Midbrain (tissue), 1 donor: Measurements from ENCODE around the gene ACVR1.

Experiments
- DNase-seq: peaks from one replicate; lab custom pipeline; 2025; lab: John Stamatoyannopoulos, UW

The ACVR1 gene

GRCh38 chr2:157876066-157876785, at the start of gene ACVR1:
Gene ACVR1, minus strand, starts transcription at chr2:157876330. Its CDS starts 76,837 bp downstream, at chr2:157799493.
- peak; percentile 96 for DNase-seq

DNA sequence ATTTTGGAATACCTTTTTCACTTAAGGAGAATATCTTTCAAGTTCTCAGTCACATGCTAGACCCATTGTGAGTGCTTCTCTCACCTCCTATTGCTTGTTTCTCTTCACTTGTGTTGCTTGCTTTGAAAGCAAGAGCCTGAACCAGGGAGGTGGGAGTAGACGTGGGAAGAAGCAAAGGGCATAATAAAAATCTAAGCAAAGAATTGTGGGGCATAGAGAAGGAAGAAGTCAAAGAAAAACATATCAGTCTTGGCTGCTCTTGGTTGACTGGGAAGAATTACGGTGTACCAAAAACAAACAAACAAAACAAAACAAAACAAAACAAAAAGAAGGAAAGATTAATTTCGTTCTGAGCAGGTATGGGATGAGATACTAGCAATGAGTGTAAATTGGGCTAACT, 48.9 kb upstream of the ACVR1 start:
- DNase-seq: no peak

DNA sequence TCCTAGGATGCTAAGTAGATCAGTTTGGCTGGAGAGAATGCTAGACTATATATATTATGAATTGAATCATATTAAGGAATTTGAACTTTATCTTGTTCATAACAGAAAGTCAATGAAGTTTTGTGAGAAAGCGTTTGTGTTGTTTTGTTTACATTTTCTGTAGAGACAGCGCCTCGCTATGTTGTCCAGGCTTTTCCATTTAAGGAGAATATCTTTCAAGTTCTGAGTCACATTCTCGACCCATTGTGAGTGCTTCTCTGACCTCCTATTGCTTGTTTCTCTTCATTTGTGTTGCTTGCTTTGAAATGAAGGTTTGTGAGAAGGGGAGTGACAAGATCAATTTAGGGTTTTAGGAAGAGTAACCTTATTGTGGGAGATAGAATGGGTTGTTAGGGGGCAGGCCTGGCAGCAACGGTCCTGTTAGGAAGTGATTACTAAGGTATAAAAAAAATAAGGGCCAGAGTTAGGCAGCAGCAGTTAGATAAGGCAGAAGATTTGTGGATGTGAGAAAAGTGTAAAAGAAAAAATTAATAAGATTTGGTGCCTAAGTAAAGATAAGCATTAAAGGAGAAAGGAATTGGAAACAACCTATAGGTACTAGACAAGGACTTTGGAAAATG, 47.6 kb upstream of the ACVR1 start:
- DNase-seq: no peak

DNA sequence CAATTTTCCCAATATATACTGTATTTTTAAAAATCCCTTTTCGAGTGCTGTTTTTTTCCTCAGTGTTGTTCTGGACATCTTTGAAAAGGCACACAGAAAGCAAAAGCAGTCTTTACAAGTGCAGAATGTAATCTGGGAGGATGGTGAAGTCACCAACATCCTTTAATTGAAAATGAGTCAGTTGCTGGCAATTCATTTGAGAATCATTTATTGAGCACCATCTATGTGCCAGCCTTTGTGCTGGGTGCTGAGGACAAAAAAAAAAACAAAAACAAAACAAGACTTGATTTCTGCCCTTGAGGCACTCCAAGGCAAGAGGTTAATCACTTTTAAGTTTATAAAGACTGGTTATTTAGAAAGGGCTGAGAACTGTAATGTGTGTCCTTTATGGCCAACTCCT, 46.7 kb upstream of the ACVR1 start:
- no peak for DNase-seq

GRCh38 chr2:157922336-157922735, 46.2 kb upstream of the ACVR1 start:
- no peak for DNase-seq

DNA sequence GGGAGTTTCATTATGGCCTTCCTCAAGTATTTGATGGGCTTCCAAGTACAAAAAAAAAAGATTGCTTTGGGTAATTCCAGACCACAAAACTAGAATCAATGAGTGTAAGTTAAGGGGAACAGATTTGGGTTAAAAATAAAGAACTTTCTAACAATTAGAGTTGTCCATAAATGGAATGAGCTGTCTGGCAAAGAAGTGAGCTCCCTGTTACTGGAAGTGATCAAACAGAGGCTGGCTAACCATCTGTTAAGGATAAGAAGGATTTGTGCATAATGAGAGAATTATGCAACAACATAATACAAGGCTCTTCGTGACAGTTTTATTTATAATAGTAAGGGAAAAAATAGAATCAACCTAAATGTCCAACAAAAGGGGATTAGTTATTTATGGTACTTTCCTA, 44.6 kb upstream of the ACVR1 start:
- DNase-seq: no peak

DNA sequence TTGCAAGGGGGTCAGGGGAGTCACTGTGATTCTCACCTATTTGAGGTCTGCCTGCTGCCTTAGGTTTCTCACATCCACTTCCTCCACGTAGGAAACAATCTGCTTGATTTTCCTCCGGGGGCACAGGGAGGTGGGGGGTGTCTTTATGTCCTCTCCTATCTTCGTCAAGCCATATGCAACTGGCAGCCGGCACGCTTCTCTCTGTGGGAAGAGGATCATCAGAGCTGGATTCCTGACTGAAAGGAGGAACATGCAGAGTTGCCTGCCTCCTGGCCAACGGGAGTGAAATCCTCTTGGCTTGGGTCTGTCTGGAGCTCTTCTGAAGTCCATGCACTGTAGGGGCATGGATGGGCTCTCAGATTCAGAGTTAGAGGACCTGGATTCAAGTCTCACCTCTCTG, 43.1 kb upstream of the ACVR1 start:
- DNase-seq: no peak

- DNase-seq: no peak
Measured at GRCh38 chr2:157918319-157918718, 42.2 kb upstream of the ACVR1 start.

DNA sequence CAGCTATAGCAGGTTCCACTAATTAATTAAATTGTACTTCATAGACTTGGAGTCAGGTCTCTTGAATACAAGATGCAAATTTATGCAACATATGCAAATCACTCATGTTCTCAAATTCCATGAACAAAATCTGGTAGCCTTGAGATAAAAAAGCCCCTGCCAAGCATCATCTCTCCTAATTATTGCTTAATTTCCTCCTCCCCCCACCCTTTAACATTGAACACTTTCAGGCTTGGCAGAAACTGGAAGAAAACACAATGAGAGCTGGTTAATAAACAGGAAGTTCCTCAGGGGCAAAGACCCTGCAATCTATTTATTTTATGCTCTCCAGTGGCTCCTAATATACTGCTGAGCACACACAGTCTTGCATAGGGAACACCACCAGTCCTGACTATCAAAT, 35.6 kb upstream of the ACVR1 start:
- no peak for DNase-seq

- DNase-seq: no peak
Measured at GRCh38 chr2:157911246-157911645, 35.1 kb upstream of the ACVR1 start.

DNA sequence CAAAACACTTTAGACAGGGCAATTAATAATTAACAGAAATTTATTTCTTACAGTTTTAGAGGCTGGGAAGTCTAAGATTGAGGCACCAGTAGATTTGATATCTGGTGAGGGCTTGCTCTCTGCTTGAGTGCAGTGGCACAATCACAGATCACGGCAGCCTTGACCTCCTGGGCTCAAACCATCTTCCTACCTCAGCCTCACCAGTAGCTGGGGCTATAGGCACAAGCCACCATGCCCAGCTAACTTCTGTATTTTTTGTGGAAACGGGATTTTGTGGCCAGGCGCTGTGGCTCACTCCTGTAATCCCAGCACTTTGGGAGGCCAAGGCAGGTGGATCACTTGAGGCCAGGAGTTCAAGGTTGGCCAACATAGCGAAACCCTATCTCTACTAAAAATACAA, 29.0 kb upstream of the ACVR1 start:
- DNase-seq: no peak

DNA sequence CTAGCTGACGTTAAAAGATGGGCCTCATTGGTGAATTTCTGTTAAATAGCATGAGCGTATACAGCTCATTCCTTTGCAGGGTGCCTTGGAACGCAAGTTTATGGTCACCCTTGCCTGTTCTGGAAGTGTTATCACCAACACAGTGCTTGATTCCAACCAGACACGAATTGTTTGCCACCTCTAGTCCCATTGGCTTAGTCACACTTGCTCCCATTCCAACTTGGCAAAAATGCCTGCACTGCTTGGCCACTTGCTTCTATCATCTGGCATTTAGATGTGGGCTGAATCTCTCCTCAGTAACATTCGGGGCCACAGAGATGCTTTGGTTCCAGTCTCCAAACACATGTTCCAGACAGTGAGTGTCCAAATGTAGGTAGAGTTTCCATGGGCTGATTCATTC, 27.5 kb upstream of the ACVR1 start:
- DNase-seq: no peak

GRCh38 chr2:157903151-157903550, 27.0 kb upstream of the ACVR1 start:
- no peak for DNase-seq

- no peak for DNase-seq
Measured at GRCh38 chr2:157902692-157903091, 26.6 kb upstream of the ACVR1 start.

DNA sequence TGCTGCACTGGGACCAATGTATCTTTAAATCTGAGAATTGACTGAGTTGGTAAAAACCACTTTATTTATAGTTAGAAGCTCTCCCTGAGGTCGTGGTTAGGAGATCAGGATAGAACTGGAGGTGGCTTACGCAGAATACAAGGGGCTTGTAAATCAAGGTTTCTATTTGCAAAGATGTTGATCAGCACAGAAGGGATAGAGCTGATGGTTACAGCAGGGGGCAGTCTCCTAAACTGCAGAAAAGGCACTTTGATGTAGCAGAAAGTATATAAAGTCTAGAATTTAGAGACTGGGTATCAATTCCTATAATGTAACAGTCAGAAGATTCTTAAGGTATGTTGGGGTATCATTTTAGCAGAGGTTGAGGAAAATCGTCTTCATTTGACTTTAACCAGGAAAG, 25.2 kb upstream of the ACVR1 start:
- no peak for DNase-seq

DNA sequence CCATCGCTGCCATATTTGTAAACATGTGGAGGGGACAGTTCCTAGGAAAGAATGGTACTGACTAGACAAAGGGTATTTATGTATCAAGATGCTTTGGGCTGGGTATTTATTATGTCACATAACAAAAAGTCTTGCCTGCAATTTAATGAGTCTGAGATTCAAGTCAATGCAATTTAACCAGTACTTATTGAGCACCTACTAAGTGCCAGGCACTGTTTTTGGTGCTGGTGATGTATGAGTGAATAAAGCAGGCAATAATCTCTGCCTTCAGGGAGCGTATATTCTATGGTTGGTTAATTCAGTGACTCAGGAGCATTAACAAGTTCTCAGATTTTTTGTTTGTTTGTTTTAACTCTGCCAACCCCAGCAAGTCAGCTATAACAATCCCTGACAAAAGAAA, 24.6 kb upstream of the ACVR1 start:
- no peak for DNase-seq

- DNase-seq: no peak
Measured at GRCh38 chr2:157900203-157900602, 24.1 kb upstream of the ACVR1 start.

GRCh38 chr2:157899125-157899839, 23.2 kb upstream of the ACVR1 start:
- DNase-seq: no peak

- DNase-seq: no peak
Measured at GRCh38 chr2:157898591-157898996, 22.5 kb upstream of the ACVR1 start.

DNA sequence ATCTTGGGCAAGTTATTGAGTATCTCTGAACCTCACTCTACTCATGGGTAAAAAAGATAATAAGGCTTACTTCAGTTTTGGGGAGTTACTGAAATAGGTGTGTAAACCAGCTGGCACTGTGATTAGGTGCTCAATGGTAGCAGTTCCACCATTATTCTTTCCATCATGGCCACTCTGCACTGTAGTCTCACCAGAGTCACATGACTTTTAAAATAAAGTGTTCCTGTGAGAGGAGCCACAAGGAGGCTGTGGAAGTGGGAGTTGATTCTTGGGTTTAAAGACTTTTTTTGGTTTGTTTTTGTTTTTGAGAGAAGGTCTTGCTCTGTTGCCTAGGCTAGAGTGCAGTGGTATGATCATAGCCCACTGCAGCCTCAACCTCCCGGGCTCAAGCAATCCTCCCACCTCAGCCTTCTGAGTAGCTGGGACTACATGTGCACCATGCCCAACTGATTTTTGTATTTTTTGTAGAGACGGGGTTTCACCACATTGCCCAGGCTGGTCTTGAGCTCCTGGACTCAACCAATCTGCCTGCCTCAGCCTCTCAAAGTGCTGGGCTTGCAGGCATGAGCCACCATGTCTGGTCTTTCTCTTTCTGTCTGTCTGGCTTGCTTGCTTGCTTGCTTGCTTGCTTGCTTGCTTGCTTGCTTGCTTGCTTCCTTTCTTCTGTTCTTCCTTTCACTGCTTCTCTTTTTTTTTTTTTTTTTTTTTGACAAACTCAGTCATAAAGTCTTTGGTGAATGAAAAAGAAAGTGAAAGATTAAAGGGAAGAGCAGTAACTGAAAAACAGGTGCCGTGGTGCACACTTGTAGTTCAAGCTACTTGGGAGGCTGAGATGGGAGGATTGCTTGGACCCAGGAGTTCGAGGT, 21.2 kb upstream of the ACVR1 start:
- no peak for DNase-seq

DNA sequence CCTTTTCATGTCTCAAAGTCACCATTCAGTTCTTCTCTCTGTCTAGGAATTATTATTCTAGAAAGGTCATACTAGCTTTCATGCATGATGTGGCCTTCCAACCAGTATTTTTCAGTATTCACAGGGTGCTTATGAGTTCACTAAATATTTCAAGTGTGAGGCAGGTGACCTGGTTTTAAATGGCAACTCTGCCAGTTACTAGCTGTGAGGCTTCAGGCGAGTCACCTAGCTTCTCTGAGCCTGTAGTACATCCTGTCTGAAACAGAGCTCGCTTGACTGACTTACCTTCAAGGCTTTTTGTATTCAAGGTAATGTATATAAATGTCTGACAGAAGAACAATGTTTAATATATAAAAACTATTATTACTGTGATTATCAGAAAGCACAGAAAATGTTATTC, 19.4 kb upstream of the ACVR1 start:
- no peak for DNase-seq

GRCh38 chr2:157894694-157895435, 18.7 kb upstream of the ACVR1 start:
- DNase-seq: no peak
